ENCODE results near the gene ERCC1.

DNA sequence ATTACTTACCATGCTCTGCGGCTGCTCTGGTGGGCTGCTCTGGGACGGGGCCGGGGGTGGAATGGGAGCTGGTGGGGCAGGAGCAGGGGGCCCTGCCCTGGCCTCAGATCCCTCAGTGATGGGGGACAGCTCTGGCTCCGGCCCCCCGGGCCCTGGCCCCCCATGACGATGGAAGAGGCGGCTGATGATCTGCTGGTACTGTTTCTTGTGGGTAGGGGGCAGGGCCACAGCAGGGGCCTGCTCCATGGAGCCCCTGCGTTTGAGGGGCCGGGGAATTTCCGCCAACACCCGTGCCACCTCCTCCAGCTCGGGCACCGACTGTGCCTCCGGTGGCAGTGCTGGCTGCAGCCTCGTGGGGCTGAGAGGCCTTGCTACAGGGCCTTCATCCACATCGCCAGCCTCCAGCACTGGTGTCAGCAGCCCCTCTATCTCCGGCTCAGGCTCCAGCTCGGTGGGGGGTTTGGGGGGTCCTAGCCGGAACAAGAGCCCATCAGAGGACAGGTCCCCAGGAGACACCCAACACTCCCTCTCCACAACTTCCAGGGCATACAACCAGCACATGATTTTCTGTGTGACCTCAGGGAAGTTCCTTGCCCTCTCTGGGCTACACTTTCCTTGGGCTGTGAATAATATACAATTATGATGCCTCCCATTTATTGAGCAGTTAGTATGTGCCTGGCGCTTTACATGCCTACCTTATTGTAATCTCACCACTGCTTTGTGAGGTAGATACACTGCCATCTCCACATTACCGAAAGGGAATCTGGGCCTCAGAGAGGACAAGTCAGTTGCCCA is 31.6 kb downstream of the ERCC1 start:
- TF ChIP-seq, protein P1, sequence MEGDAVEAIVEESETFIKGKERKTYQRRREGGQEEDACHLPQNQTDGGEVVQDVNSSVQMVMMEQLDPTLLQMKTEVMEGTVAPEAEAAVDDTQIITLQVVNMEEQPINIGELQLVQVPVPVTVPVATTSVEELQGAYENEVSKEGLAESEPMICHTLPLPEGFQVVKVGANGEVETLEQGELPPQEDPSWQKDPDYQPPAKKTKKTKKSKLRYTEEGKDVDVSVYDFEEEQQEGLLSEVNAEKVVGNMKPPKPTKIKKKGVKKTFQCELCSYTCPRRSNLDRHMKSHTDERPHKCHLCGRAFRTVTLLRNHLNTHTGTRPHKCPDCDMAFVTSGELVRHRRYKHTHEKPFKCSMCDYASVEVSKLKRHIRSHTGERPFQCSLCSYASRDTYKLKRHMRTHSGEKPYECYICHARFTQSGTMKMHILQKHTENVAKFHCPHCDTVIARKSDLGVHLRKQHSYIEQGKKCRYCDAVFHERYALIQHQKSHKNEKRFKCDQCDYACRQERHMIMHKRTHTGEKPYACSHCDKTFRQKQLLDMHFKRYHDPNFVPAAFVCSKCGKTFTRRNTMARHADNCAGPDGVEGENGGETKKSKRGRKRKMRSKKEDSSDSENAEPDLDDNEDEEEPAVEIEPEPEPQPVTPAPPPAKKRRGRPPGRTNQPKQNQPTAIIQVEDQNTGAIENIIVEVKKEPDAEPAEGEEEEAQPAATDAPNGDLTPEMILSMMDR (IDR thresholded peaks at IDR 0.05; ENCODE audit: insufficient read depth, low read depth, low read length) = no peak
- TF ChIP-seq EZH2 (IDR thresholded peaks at IDR 0.05; ENCODE audit: insufficient read depth, low read length) = no peak
